ENCODE measurements around the gene DAB2IP.

GRCh38 chr9:121823451-121824169 is 172.2 kb downstream of the DAB2IP start:
- no peak for TF ChIP-seq POLR2A (IDR thresholded peaks at IDR 0.05)
- no peak for TF ChIP-seq CTCF (IDR thresholded peaks at IDR 0.05)
